Naive thymus-derived CD4-positive, alpha-beta T cell (primary cell): ENCODE data around the gene AMT. TPM values are rescaled to one million over a fixed set of nuclear protein-coding genes. Genes with fewer than 3 reads are reported as not detected.

Source experiments
- polyA plus RNA-seq, 2 donors: library from polyadenylated mRNA; unstranded; fragments of 300-500 nt; fragmentation: Illumina TruSeq; gene quantifications; one replicate each; pipeline ENCODE4 v1.2.3, GENCODE V29; 2021
- total RNA-seq, 6 experiments: library from RNA in 5 of 6; stranded (reverse) in 5 of 6; gene quantifications; 1 replicate in 5 of 6; 2 replicates in 1 of 6; pipeline ENCODE4 v1.2.3 and lab custom pipeline; 2021 to 2026

Gene AMT
- total and polyA plus RNA-seq, 7 experiments from 2014 or later, result 1.7 to 13.9 (median 8.4) TPM

Other genes with a start within 250 kb of the AMT start
- 10 to 100 TPM in 4 of 5 experiments, 1 to 10 TPM in 1; 8.6 to 14.5 (median 10.9) TPM for gene C3orf62, start 145.2 kb downstream of the AMT start, total RNA-seq
- gene C3orf62, start 145.2 kb downstream of the AMT start, polyA plus RNA-seq, result 1 to 10 TPM; 1.3 to 2.3 TPM
- 100 to 1,000 TPM in 4 of 5 experiments, 10 to 100 TPM in 1; 98.3 to 135 (median 109) TPM for gene USP4, start 82.4 kb downstream of the AMT start, total RNA-seq
- gene USP4, start 82.4 kb downstream of the AMT start, polyA plus RNA-seq, result 10 to 100 TPM; 54.6 to 82.5 TPM
- gene GPX1, start 64.1 kb downstream of the AMT start, total RNA-seq, result 100 to 1,000 TPM in 2 of 5 experiments, 10 to 100 TPM in 3; 56.9 to 201 (median 86.9) TPM
- 100 to 1,000 TPM; 154 to 157 TPM for gene GPX1, start 64.1 kb downstream of the AMT start, polyA plus RNA-seq
- gene RHOA, start 10.5 kb downstream of the AMT start, total RNA-seq, result 100 to 1,000 TPM; 212 to 411 (median 218) TPM
- gene RHOA, start 10.5 kb downstream of the AMT start, polyA plus RNA-seq, result 100 to 1,000 TPM; 439 to 576 TPM
- gene TCTA, start 10.1 kb downstream of the AMT start, total RNA-seq, result 10 to 100 TPM; 24.9 to 34.5 (median 28.5) TPM
- gene TCTA, start 10.1 kb downstream of the AMT start, polyA plus RNA-seq, result 10 to 100 TPM; 42.2 to 48.3 TPM
- 10 to 100 TPM; 21.6 to 23.9 (median 22.5) TPM for gene NICN1, start 6.9 kb upstream of the AMT start, total RNA-seq
- gene NICN1, start 6.9 kb upstream of the AMT start, polyA plus RNA-seq, result 1 to 10 TPM; 7.9 to 8.3 TPM
- gene DAG1, start 47.8 kb upstream of the AMT start, total RNA-seq, result 10 to 100 TPM; 12.0 to 22.3 (median 20.1) TPM
- 1 to 10 TPM; 5.4 to 5.7 TPM for gene DAG1, start 47.8 kb upstream of the AMT start, polyA plus RNA-seq
- under 1 TPM; 0.12 to 0.16 (median 0.14) TPM for gene BSN, start 132.0 kb upstream of the AMT start, total RNA-seq
- gene BSN, start 132.0 kb upstream of the AMT start, polyA plus RNA-seq, result not detected